Endothelial cell of umbilical vein (primary cell): Measurements from ENCODE around the gene TMEM81. TPM values are rescaled to one million over a fixed set of nuclear protein-coding genes. Genes with fewer than 3 reads are reported as not detected.

Experiments
- BruUV-seq: library from RNA; stranded (reverse); fragments of 400-500 nt; replicated peaks from 2 replicates; lab custom pipeline; 2021; lab: Mats Ljungman, UMichigan
- CTCF ChIA-PET: fragments of 300-600, 350-600 bp; sonication (Branson Sonifier 250); formaldehyde crosslinking; loops from one replicate; lab custom pipeline; 2021; ENCODE audit warnings: antibody characterized with exemption, inconsistent platforms; lab: Charles Lee
- POLR2A ChIA-PET: fragments of 300-600, 350-600 bp; sonication (Branson Sonifier 250); formaldehyde crosslinking; loops from one replicate; lab custom pipeline; 2021; ENCODE audit warnings: antibody characterized with exemption, inconsistent platforms; lab: Charles Lee
- DNase-seq: peaks from one replicate; pipeline ENCODE4 v3.0.0-alpha.2; 2011; ENCODE audit warnings: low read depth, low spot score
- FAIRE-seq: peaks from 2 replicates; lab custom pipeline; 2011; peaks lifted over from hg19 to GRCh38; lab: Jason Lieb, UNC
- H2AFZ ChIP-seq: 2 replicates; pipeline ENCODE4 v1.6.0; 2012; ENCODE audit warnings: low read depth, low read length, control low read depth, inconsistent platforms
- H3K27ac ChIP-seq: 2 replicates; pipeline ENCODE4 v1.5.1; 2011; ENCODE audit warnings: low read depth, mild to moderate bottlenecking, control low read depth, low read length, moderate library complexity; ENCODE audit not compliant: insufficient read depth
- H3K27me3 ChIP-seq, 2 experiments: 2 replicates each; pipeline versions ENCODE4 v1.6.0 to v1.6.1; 2011; ENCODE audit warnings: low read length in 2 of 2, mixed read lengths in 1 of 2; ENCODE audit not compliant: control insufficient read depth in 2 of 2, insufficient read depth in 2 of 2
- H3K36me3 ChIP-seq, 2 experiments: 2 replicates in 1 of 2; 3 replicates in 1 of 2; pipeline ENCODE4 v1.5.1; 2011; ENCODE audit warnings: low read length in 2 of 2, mild to moderate bottlenecking in 1 of 2, moderate library complexity in 1 of 2; ENCODE audit not compliant: control insufficient read depth in 2 of 2, insufficient read depth in 2 of 2; ENCODE audit errors: extremely low read depth in 1 of 2
- H3K4me1 ChIP-seq: 3 replicates; pipeline ENCODE4 v1.5.1; 2011; ENCODE audit warnings: mild to moderate bottlenecking, low read length; ENCODE audit not compliant: control insufficient read depth, insufficient read depth; ENCODE audit errors: extremely low read depth
- H3K4me2 ChIP-seq: 2 replicates; pipeline ENCODE4 v1.6.1; 2011; ENCODE audit warnings: low read length, control low read depth, mixed read lengths; ENCODE audit not compliant: insufficient read depth
- H3K4me3 ChIP-seq, 3 experiments: fragments of 200-600 bp in 1 of 3; sonication (generic), shearing (Covaris generic) in 1 of 3; replicated peaks in 1 of 3; 2 replicates each; pipeline ENCODE4 v1.5.1; 2011 to 2016; ENCODE audit warnings: control low read depth in 3 of 3, low read length in 3 of 3, mild to moderate bottlenecking in 2 of 3, inconsistent platforms in 1 of 3, low read depth in 1 of 3, moderate library complexity in 1 of 3; ENCODE audit not compliant: insufficient read depth in 1 of 3
- H3K79me2 ChIP-seq: 2 replicates; pipeline ENCODE4 v1.6.0; 2012; ENCODE audit warnings: low read length, inconsistent platforms; ENCODE audit not compliant: control insufficient read depth, insufficient read depth
- H3K9ac ChIP-seq: replicated peaks from 2 replicates; pipeline ENCODE3; 2011; ENCODE audit warnings: low read length, control low read depth; ENCODE audit not compliant: insufficient read depth; ENCODE audit errors: extremely low read depth
- H3K9me1 ChIP-seq: replicated peaks from 3 replicates; pipeline ENCODE4 v1.6.0; 2011; ENCODE audit warnings: mild to moderate bottlenecking, low read length; ENCODE audit not compliant: control insufficient read depth, insufficient read depth; ENCODE audit errors: extremely low read depth
- H3K9me3 ChIP-seq: replicated peaks from 2 replicates; pipeline ENCODE4 v1.5.1; 2012; ENCODE audit warnings: low read length, inconsistent platforms; ENCODE audit not compliant: control insufficient read depth, insufficient read depth
- H4K20me1 ChIP-seq: replicated peaks from 2 replicates; pipeline ENCODE3; 2011; ENCODE audit warnings: mild to moderate bottlenecking, low read length; ENCODE audit not compliant: control insufficient read depth, insufficient read depth; ENCODE audit errors: extremely low read depth
- CTCF ChIP-seq, 2 donors: IDR thresholded peaks; 1 replicate in 1 of 2; 2 replicates in 1 of 2; pipeline ENCODE4 v1.5.1; 2011; ENCODE audit warnings: low read length in 2 of 2, mild to moderate bottlenecking in 2 of 2, moderate library complexity in 2 of 2, control low read depth in 1 of 2, inconsistent platforms in 1 of 2, low read depth in 1 of 2; ENCODE audit not compliant: insufficient read depth in 1 of 2; ENCODE audit errors: extremely low read depth in 1 of 2
- EZH2 ChIP-seq: IDR thresholded peaks from 2 replicates; pipeline ENCODE4 v1.6.1; 2012; ENCODE audit warnings: borderline replicate concordance, low read depth, mild to moderate bottlenecking, moderate library complexity, low read length, inconsistent platforms; ENCODE audit not compliant: severe bottlenecking
- FOS ChIP-seq: IDR thresholded peaks from 2 replicates; pipeline ENCODE4 v1.6.1; 2011; ENCODE audit warnings: mild to moderate bottlenecking, low read length, moderate library complexity, borderline replicate concordance; ENCODE audit not compliant: insufficient read depth
- GATA2 ChIP-seq: IDR thresholded peaks from 2 replicates; pipeline ENCODE4 v1.7.0; 2011; ENCODE audit warnings: low read depth, mild to moderate bottlenecking, moderate library complexity, mixed read lengths, low read length; ENCODE audit not compliant: insufficient read length, insufficient read depth
- JUN ChIP-seq: IDR thresholded peaks from 2 replicates; pipeline ENCODE4 v1.6.1; 2011; ENCODE audit warnings: borderline replicate concordance, low read depth; ENCODE audit not compliant: insufficient read length, insufficient read depth
- MAX ChIP-seq: IDR thresholded peaks from 2 replicates; pipeline ENCODE4 v1.6.1; 2011; ENCODE audit not compliant: insufficient read depth, insufficient read length
- MYC ChIP-seq: IDR thresholded peaks from one replicate; pipeline ENCODE4 v1.6.1; 2011; ENCODE audit warnings: mild to moderate bottlenecking, low read depth, low read length
- POLR2A ChIP-seq: IDR thresholded peaks from 2 replicates; pipeline ENCODE4 v1.6.1; 2012; ENCODE audit warnings: low read depth, mild to moderate bottlenecking, control low read depth, low read length
- POLR2AphosphoS5 ChIP-seq: IDR thresholded peaks from 2 replicates; pipeline ENCODE4 v1.6.1; 2012; ENCODE audit warnings: low read depth, mild to moderate bottlenecking, control low read depth, low read length, moderate library complexity; ENCODE audit not compliant: insufficient read depth
- dilution Hi-C: fragments of 300-500 bp; cut with MboI; formaldehyde crosslinking; loops from one replicate; pipeline ENCODE4 v1.15.0; 2019; ENCODE audit warnings: low sequenced_read_pairs; ENCODE audit not compliant: extremely low pct_ligation_motif_present
- intact Hi-C: fragments of 100-400 bp; cut with micrococcal nuclease; formaldehyde crosslinking; loops from one replicate; pipeline ENCODE4 v1.10.0; 2022
- polyA plus RNA-seq, 4 experiments: library from polyadenylated mRNA; depleted of rRNA in 3 of 4; stranded (reverse) in 3 of 4; unstranded in 1 of 4; fragments of >200 nt; gene quantifications; 2 replicates each; pipeline versions ENCODE4 v1.2.1 to v1.2.3, GENCODE V29; 2011 to 2012; ENCODE audit warnings: missing spikeins in 1 of 4
- total RNA-seq: library from RNA; stranded (reverse); gene quantifications from 2 replicates; pipeline ENCODE4 v1.2.3, GENCODE V29; 2021

TMEM81 gene
- total and polyA plus RNA-seq, 2 donors (not counting 3 experiments of a cell fraction or from before 2014, with no cell fraction given) = 1.5 to 2.9 TPM

GRCh38 chr1:205048382-205048781 is 35.9 kb downstream of the TMEM81 start:
- FAIRE-seq (no peak), DNase-seq (no peak)
- H3K9ac ChIP-seq = no peak overlapping the region
- H3K4me3 ChIP-seq = no peak overlapping the region
- dilution Hi-C loops = no loop called here
- H3K4me1 ChIP-seq = no peaks in the 10 kb centered on the region
- ChIA-PET POLR2A (no interaction called here), CTCF (interaction anchor here (0.7 to 2.7 kb wide), 3 partner anchors 10 to 59 kb away, joined by 3 to 17 read pairs (median 4); no protein-coding TSS in a partner anchor)
- H2AFZ ChIP-seq = no peak overlapping the region
- H3K9me1 ChIP-seq = no peaks in the 10 kb centered on the region
- BruUV-seq = no TSS peak
- H3K79me2 ChIP-seq = no peaks in the 10 kb centered on the region
- no peak overlapping the region for H3K27ac ChIP-seq
- TF ChIP-seq MYC (no peak), CTCF (IDR thresholded peaks at IDR 0.05; ENCODE audit: extremely low read depth in 1 of 2, insufficient read depth in 1 of 2, low read depth in 1 of 2, low read length in 2 of 2) (no peak), POLR2AphosphoS5 (no peak), GATA2 (no peak), FOS (no peak)
- intact Hi-C loops = no loop called here
- H3K36me3 ChIP-seq = no peaks in the 10 kb centered on the region
- peaks cover 22 to 31% of the 10 kb centered on the region in 2 experiments for H3K27me3 ChIP-seq
- no peaks in the 10 kb centered on the region for H4K20me1 ChIP-seq
- H3K4me2 ChIP-seq = no peak overlapping the region
- no peaks in the 10 kb centered on the region for H3K9me3 ChIP-seq

GRCh38 chr1:205047764-205048231 is 36.5 kb downstream of the TMEM81 start:
- Histone ChIP-seq H4K20me1 (no peaks in the 10 kb centered on the region), H3K27me3 (peaks cover 23 to 34% of the 10 kb centered on the region in 2 experiments), H3K9me1 (no peaks in the 10 kb centered on the region), H3K27ac (no peak overlapping the region), H2AFZ (no peak overlapping the region), H3K36me3 (no peaks in the 10 kb centered on the region), H3K9ac (no peak overlapping the region), H3K4me2 (no peak overlapping the region), H3K9me3 (no peaks in the 10 kb centered on the region), H3K4me3 (no peak overlapping the region), H3K4me1 (no peaks in the 10 kb centered on the region), H3K79me2 (no peaks in the 10 kb centered on the region)
- no peak for TF ChIP-seq FOS
- TF ChIP-seq JUN = no peak
- TF ChIP-seq POLR2AphosphoS5 = no peak
- TF ChIP-seq MYC = no peak
- no peak for TF ChIP-seq GATA2
- no peak for TF ChIP-seq POLR2A
- no peak for TF ChIP-seq MAX
- TF ChIP-seq EZH2 = no peak
- no peak for TF ChIP-seq CTCF (IDR thresholded peaks at IDR 0.05; ENCODE audit: extremely low read depth in 1 of 2, insufficient read depth in 1 of 2, low read depth in 1 of 2, low read length in 2 of 2)
- intact Hi-C loops = no loop called here
- dilution Hi-C loops = no loop called here
- ChIA-PET POLR2A (no interaction called here), CTCF (interaction anchor here (1.3 to 2.7 kb wide), 3 partner anchors 9 to 14 kb away, joined by 3 to 17 read pairs (median 17); no protein-coding TSS in a partner anchor)
- FAIRE-seq = no peak
- BruUV-seq = no TSS peak
- no peak for DNase-seq
